PC-3 (cell line): ENCODE measurements around the gene ACSL4.

Source experiments
- CTCF ChIP-seq: fragments of 300-600 bp; sonication (generic); conservative IDR thresholded peaks from 2 replicates; pipeline ENCODE4 v1.5.1; 2017; ENCODE audit warnings: antibody characterized with exemption, low read depth, mild to moderate bottlenecking, low read length
- EZH2 ChIP-seq: fragments of 300-600 bp; sonication (generic); IDR thresholded peaks from one replicate; pipeline ENCODE4 v1.6.1; 2017; ENCODE audit warnings: antibody characterized with exemption, mild to moderate bottlenecking, low read length; ENCODE audit not compliant: unreplicated experiment
- EZH2phosphoT487 ChIP-seq: fragments of 300-600 bp; sonication (generic); IDR thresholded peaks from 2 replicates; pipeline ENCODE4 v1.6.1; 2018; ENCODE audit warnings: mild to moderate bottlenecking, antibody characterized with exemption, low read length, borderline replicate concordance

GRCh38 chrX:109635146-109635545 lies 97.9 kb downstream of the ACSL4 start:
- TF ChIP-seq CTCF (peak; percentile 66), EZH2 (no peak), EZH2phosphoT487 (no peak)
